Lower leg skin (tissue), 4 donors: ENCODE results near the gene BCL3. TPM values are rescaled to one million over a fixed set of nuclear protein-coding genes. Genes with fewer than 3 reads are reported as not detected.

Experiments
- DNase-seq, 2 donors: peaks; one replicate each; pipeline ENCODE4 v3.0.0-alpha.2; 2019; ENCODE audit warnings: low spot score in 2 of 2
- H3K4me3 ChIP-seq: fragments of 200-600 bp; sonication (generic); 2 replicates; pipeline ENCODE4 v1.5.1; 2017; ENCODE audit warnings: mild to moderate bottlenecking, low read depth; ENCODE audit not compliant: poor library complexity, severe bottlenecking
- POLR2A ChIP-seq, 2 donors: fragments of 450-650 bp; IDR thresholded peaks; one replicate each; pipeline ENCODE4 v1.6.1; 2016 to 2017; ENCODE audit warnings: antibody characterized with exemption in 2 of 2, mild to moderate bottlenecking in 1 of 2, moderate library complexity in 1 of 2
- WGBS, 2 donors: methylation state at CpG; one replicate each; pipeline ENCODE4 v1.1.5; 2018; 5-methylcytosine and 5-hydroxymethylcytosine counted together
- intact Hi-C: fragments of 100-400 bp; cut with DNase I; formaldehyde crosslinking; loops from one replicate; pipeline ENCODE4 v1.15.0; 2023; ENCODE audit warnings: low total_unique reads
- total RNA-seq, 4 donors: library from RNA; depleted of rRNA; stranded (reverse); fragments of >200 nt; gene quantifications; one replicate each; pipeline ENCODE4 v1.1.0, GENCODE V29; 2016
- TF ChIP-seq, protein P1 (sequence below), 3 donors: fragments of 450-650 bp; IDR thresholded peaks; one replicate each; pipeline ENCODE4 v1.5.1; 2016; ENCODE audit warnings: antibody characterized with exemption in 3 of 3, mild to moderate bottlenecking in 3 of 3, moderate library complexity in 2 of 3

The BCL3 gene
- total RNA-seq, 4 donors from 2014 or later = 17.1 to 27.3 (median 19.0) TPM

DNA sequence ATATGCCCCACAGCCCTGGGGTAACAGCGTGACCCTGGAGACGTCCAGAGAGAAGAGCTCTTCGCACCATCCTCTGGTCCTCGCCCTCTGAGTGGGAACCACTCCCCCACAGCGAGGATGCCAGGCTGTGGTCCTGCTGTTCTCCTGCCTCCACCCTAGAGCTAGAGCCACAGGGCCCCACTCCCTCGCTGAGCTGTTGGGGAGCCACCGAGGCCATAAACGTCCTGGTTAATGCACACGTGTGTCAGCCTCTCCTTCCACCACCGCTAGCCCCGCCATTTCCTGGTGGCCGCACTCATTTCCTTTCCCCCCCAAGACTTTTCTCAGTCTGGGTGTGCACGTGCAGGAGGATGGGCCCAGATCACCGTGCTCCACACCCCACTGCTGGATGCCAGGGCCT is 38.0 kb upstream of the BCL3 start:
- TF ChIP-seq, protein P1, sequence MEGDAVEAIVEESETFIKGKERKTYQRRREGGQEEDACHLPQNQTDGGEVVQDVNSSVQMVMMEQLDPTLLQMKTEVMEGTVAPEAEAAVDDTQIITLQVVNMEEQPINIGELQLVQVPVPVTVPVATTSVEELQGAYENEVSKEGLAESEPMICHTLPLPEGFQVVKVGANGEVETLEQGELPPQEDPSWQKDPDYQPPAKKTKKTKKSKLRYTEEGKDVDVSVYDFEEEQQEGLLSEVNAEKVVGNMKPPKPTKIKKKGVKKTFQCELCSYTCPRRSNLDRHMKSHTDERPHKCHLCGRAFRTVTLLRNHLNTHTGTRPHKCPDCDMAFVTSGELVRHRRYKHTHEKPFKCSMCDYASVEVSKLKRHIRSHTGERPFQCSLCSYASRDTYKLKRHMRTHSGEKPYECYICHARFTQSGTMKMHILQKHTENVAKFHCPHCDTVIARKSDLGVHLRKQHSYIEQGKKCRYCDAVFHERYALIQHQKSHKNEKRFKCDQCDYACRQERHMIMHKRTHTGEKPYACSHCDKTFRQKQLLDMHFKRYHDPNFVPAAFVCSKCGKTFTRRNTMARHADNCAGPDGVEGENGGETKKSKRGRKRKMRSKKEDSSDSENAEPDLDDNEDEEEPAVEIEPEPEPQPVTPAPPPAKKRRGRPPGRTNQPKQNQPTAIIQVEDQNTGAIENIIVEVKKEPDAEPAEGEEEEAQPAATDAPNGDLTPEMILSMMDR (IDR thresholded peaks at IDR 0.05) = no peak
- no peak for TF ChIP-seq POLR2A (IDR thresholded peaks at IDR 0.05)
- no peak for DNase-seq
- intact Hi-C loops = no loop called here
- 71% methylated on average over 14 of the region's 14 CpGs for WGBS, 2 donors
- H3K4me3 ChIP-seq = no peak overlapping the region

DNA sequence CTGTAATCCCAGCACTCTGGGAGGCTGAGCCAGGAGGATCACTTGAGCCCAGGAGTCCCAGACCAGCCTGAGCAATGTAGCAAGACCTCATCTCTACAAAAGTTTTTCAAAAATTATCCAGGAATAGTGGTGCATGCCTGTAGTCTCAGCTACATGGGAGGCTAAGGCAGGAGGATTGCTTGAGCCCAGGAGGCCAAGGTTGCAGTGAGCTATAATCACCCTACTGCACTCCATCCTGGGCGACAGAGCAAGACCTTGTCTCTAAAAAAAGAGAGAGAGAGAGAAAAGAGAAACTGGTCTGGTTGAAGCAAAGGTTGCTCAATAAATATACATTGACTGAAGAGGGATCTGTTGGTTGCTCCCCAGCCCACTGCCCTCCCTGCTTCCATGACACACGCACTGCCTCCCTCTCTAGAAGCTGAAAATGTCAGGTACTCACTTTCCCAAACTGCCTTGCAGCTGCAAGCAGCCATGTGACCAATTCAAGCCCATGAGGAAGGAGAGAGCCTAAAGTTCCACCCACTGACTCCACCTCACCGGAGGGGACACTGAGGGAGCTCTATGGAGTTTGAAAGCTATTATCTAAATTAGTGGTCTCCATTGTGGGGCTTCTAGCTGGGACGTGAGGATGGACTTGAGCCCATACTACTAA is 35.5 kb upstream of the BCL3 start:
- TF ChIP-seq, protein P1 (IDR thresholded peaks at IDR 0.05) = no peak
- TF ChIP-seq POLR2A (IDR thresholded peaks at IDR 0.05) = no peak
- no peak overlapping the region for H3K4me3 ChIP-seq
- intact Hi-C loops = no loop called here
- DNase-seq = no peak
- 62% methylated on average over 4 of the region's 4 CpGs for WGBS, 2 donors

DNA sequence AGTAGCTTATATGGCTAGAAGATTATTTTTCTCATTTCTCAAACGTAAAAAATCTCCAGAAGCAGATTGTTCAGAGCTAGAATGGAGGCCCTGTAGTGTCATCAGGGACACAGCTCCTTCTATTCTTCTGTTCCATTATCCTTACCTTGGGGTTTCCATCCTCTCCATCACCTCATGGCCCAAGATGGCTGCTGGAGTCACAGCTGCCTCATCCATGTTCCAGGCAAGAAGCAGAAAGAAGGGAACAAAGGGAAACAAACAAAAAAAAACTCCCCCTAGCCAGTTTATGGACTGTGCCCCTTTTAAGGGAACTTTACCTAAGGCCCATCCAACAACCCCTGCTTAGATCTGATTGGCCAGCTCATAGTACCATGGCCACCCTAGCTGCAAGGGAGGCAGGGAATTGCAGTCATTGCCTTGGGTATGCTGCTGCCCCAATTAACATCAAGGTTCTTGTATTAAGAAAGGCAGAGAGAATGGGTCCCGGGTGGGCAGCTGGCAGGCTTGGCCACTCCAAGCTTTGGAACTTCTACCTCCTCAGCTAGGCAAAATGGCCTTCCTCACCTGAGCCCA is 33.8 kb upstream of the BCL3 start:
- TF ChIP-seq POLR2A (IDR thresholded peaks at IDR 0.05) = no peak
- TF ChIP-seq, protein P1 (IDR thresholded peaks at IDR 0.05) = no peak
- 50 to 64% methylated on average over 2 of the region's 2 CpGs for WGBS, 2 donors
- intact Hi-C loops = loop anchor here (5.0 kb wide), 1 partner anchor 118 kb away; no protein-coding TSS in a partner anchor
- no peak overlapping the region for H3K4me3 ChIP-seq
- no peak for DNase-seq

DNA sequence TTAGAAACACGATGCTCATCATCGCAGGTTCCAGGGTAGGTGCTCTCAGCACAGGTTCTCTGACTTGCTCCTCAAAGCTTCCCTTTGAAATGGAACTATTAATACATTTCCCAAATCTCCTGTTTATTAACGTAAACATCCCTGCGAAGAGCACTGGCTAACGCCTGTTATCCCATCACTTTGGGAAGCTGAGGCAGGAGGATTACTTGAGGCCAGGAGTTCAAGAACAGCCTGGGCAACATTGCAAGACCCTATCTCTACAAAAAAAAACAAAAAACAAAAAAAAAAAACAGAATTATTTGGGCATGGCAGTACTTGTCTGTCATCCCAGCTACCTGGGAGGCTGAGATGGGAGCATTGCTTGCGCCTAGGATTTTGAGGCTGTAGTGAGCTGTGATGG is 30.9 kb upstream of the BCL3 start:
- no peak for DNase-seq
- TF ChIP-seq, protein P1 (IDR thresholded peaks at IDR 0.05) = no peak
- TF ChIP-seq POLR2A (IDR thresholded peaks at IDR 0.05) = no peak
- WGBS, 2 donors = 86 to 90% methylated on average over 6 of the region's 6 CpGs
- no peak overlapping the region for H3K4me3 ChIP-seq
- intact Hi-C loops = loop anchor here (5.0 kb wide), 1 partner anchor 115 kb away; no protein-coding TSS in a partner anchor

DNA sequence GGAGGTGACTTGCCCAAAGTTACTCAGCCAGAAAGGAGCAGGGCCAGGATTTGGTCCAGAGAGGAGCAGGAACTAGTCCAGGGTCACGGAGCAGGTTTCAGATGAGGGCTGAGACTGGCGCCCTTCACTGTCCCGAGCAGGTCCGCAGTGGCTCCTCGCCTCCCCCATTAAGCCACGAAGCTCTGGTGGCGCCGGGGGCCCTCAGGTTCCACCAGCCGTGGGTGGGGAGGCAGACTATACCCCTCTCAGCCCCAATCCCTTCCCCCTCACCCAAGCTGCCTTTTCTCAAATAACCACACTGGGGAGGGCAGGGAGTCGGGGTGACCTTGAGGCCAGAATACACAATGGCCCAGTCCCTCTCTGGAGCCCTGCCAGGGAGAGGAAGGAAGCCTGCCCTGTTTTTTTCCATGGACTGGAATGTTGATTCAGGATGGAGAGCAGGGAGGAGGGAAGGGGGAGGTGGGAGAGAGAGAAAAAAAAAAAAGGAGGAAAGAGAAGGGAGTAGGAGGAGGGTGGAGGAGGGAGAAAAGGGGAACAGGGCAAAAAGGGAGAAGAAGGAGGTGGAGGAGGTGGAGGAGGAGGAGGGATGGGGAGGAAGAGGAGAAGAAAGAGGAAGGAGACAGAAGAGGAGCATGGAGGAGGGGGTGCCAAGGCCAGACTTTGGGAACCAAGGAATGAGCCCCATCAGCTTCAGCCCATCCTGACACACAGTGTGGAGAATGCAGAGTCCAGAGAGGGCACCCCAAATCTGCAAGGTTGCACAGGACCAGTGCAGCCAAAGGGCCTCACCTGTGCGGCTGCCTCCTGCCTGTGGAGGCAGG is 29.9 kb upstream of the BCL3 start:
- intact Hi-C loops = loop anchor here (5.0 kb wide), 1 partner anchor 114 kb away; no protein-coding TSS in a partner anchor
- no peak for DNase-seq
- H3K4me3 ChIP-seq = no peak overlapping the region
- TF ChIP-seq, protein P1 (IDR thresholded peaks at IDR 0.05) = no peak
- TF ChIP-seq POLR2A (IDR thresholded peaks at IDR 0.05) = no peak
- WGBS, 2 donors = 46 to 54% methylated on average over 11 of the region's 11 CpGs
